ENCODE data around the gene PSME1. TPM values are rescaled to one million over a fixed set of nuclear protein-coding genes. Genes with fewer than 3 reads are reported as not detected.

Gene PSME1
- polyA plus RNA-seq, 1 experiment, result 80.0 TPM

GRCh38 chr14:24098927-24099813, 36.8 kb upstream of the PSME1 start:
- Histone ChIP-seq H3K27ac (ENCODE audit: low read depth, low read length) (no peak overlapping the region), H3K9me3 (ENCODE audit: control insufficient read depth, insufficient read depth, low read length) (peaks cover 4% of the 10 kb centered on the region), H3K27me3 (ENCODE audit: control insufficient read depth, insufficient read depth, low read length) (no peaks in the 10 kb centered on the region), H3K4me3 (ENCODE audit: low read depth, low read length) (no peak overlapping the region)
- no peak for DNase-seq (ENCODE audit: low read depth, low spot score)
- POLR2A ChIA-PET, result no interaction called here
- CTCF ChIA-PET, result interaction anchor here (1.3 to 9.9 kb wide), 2 partner anchors 7 to 10 kb away, joined by 5 to 212 read pairs; no protein-coding TSS in a partner anchor
- no peak for TF ChIP-seq CTCF (IDR thresholded peaks at IDR 0.05; ENCODE audit: low read depth, low read length)

GRCh38 chr14:24100197-24100981, 35.6 kb upstream of the PSME1 start:
- POLR2A ChIA-PET, result no interaction called here
- no peak for TF ChIP-seq CTCF (IDR thresholded peaks at IDR 0.05; ENCODE audit: low read depth, low read length)
- H3K27me3 ChIP-seq (ENCODE audit: control insufficient read depth, insufficient read depth, low read length), result no peaks in the 10 kb centered on the region
- no peak for DNase-seq (ENCODE audit: low read depth, low spot score)
- H3K9me3 ChIP-seq (ENCODE audit: control insufficient read depth, insufficient read depth, low read length), result peaks cover 4% of the 10 kb centered on the region
- CTCF ChIA-PET, result interaction anchor here (0.7 to 10.7 kb wide), 3 partner anchors 6 to 61 kb away, joined by 3 to 212 read pairs (median 5); partner anchors contain the start of genes IRF9 and PCK2
- H3K27ac ChIP-seq (ENCODE audit: low read depth, low read length), result no peak overlapping the region
- no peak overlapping the region for H3K4me3 ChIP-seq (ENCODE audit: low read depth, low read length)

- CTCF ChIA-PET, result interaction anchor here (1.3 to 10.7 kb wide), 2 partner anchors 7 to 8 kb away, joined by 5 to 212 read pairs; partner anchors contain the start of gene PCK2
- no peak overlapping the region for H3K27ac ChIP-seq (ENCODE audit: low read depth, low read length)
These were observed 35.0 kb upstream of the PSME1 start for GRCh38 chr14:24100982-24101494.

GRCh38 chr14:24102357-24103048, 33.5 kb upstream of the PSME1 start:
- Histone ChIP-seq H3K27ac (ENCODE audit: low read depth, low read length) (no peak overlapping the region), H3K9me3 (ENCODE audit: control insufficient read depth, insufficient read depth, low read length) (peaks cover 4% of the 10 kb centered on the region), H3K27me3 (ENCODE audit: control insufficient read depth, insufficient read depth, low read length) (no peaks in the 10 kb centered on the region), H3K4me3 (ENCODE audit: low read depth, low read length) (no peak overlapping the region)
- POLR2A ChIA-PET, result interaction anchor here (0.8 kb wide), 1 partner anchor 9 kb away, joined by 3 read pairs; the partner anchor contains the start of gene PCK2
- CTCF ChIA-PET, result interaction anchor here (0.6 to 10.7 kb wide), 3 partner anchors 8 to 44 kb away, joined by 3 to 212 read pairs (median 4); partner anchors contain the start of gene PCK2
- TF ChIP-seq CTCF (IDR thresholded peaks at IDR 0.05; ENCODE audit: low read depth, low read length), result no peak
- no peak for DNase-seq (ENCODE audit: low read depth, low spot score)

More at GRCh38 chr14:24100982-24101494, 35.0 kb upstream of the PSME1 start:
- H3K27me3 ChIP-seq (ENCODE audit: control insufficient read depth, insufficient read depth, low read length), result no peaks in the 10 kb centered on the region
- no peak overlapping the region for H3K4me3 ChIP-seq (ENCODE audit: low read depth, low read length)
- POLR2A ChIA-PET, result no interaction called here
- DNase-seq (ENCODE audit: low read depth, low spot score), result no peak
- TF ChIP-seq CTCF (IDR thresholded peaks at IDR 0.05; ENCODE audit: low read depth, low read length), result no peak
- H3K9me3 ChIP-seq (ENCODE audit: control insufficient read depth, insufficient read depth, low read length), result peaks cover 4% of the 10 kb centered on the region
